IPS DF 6.9 (cell line): ENCODE results near the gene SPC24.
"Not testable (repeated sequence)": the region's sequence is repeated elsewhere in the genome, so short reads cannot be mapped to it uniquely, and the experiment has no call there.

Experiments used
- DNase-seq: peaks from one replicate; pipeline ENCODE4 v3.0.0-alpha.2; 2013; ENCODE audit warnings: low read depth, low spot score
- H3K27ac ChIP-seq: one replicate; pipeline ENCODE4 v1.5.1; 2013; ENCODE audit warnings: low read length, control low read depth
- H3K27me3 ChIP-seq: 2 replicates; pipeline ENCODE4 v1.6.1; 2013; ENCODE audit warnings: mild to moderate bottlenecking, low read length; ENCODE audit not compliant: control insufficient read depth, insufficient read depth
- H3K36me3 ChIP-seq: 2 replicates; pipeline ENCODE4 v1.6.1; 2013; ENCODE audit warnings: low read length; ENCODE audit not compliant: control insufficient read depth, insufficient read depth
- H3K4me1 ChIP-seq: 2 replicates; pipeline ENCODE4 v1.6.1; 2013; ENCODE audit warnings: low read length; ENCODE audit not compliant: control insufficient read depth, insufficient read depth
- H3K4me3 ChIP-seq: 2 replicates; pipeline ENCODE4 v1.5.1; 2013; ENCODE audit warnings: mild to moderate bottlenecking, low read length
- H3K9me3 ChIP-seq: 2 replicates; pipeline ENCODE4 v1.6.1; 2013; ENCODE audit warnings: low read length, inconsistent platforms; ENCODE audit not compliant: control insufficient read depth, insufficient read depth
- WGBS: extraction: QIAGEN DNeasy Blood & Tissue Kit; methylation state at CpG from one replicate; pipeline ENCODE4 v1.1.7; 2013; ENCODE audit warnings: mixed read lengths, missing lambda C conversion rate; ENCODE audit not compliant: insufficient read length, insufficient coverage; 5-methylcytosine and 5-hydroxymethylcytosine counted together

The SPC24 gene

GRCh38 chr19:11164879-11165406, 9.4 kb upstream of the SPC24 start:
- Histone ChIP-seq H3K9me3 (no peaks in the 10 kb centered on the region), H3K4me3 (no peak overlapping the region), H3K4me1 (no peaks in the 10 kb centered on the region), H3K27ac (no peak overlapping the region), H3K36me3 (peaks cover 3% of the 10 kb centered on the region), H3K27me3 (no peaks in the 10 kb centered on the region)
- WGBS: no CpG with 5 or more reads among the region's 17 CpGs
- no peak for DNase-seq

GRCh38 chr19:11164296-11164695, 8.7 kb upstream of the SPC24 start:
- H3K9me3 ChIP-seq: no peaks in the 10 kb centered on the region
- no peak for DNase-seq
- H3K36me3 ChIP-seq: no peaks in the 10 kb centered on the region
- H3K4me1 ChIP-seq: no peaks in the 10 kb centered on the region
- no peak overlapping the region for H3K27ac ChIP-seq
- H3K27me3 ChIP-seq: no peaks in the 10 kb centered on the region
- H3K4me3 ChIP-seq: no peak overlapping the region
- no CpG with 5 or more reads among the region's 11 CpGs for WGBS

- no CpG with 5 or more reads among the region's 2 CpGs for WGBS
- not testable (repeated sequence) for DNase-seq, H3K4me1 ChIP-seq, H3K9me3 ChIP-seq, H3K4me3 ChIP-seq, H3K27me3 ChIP-seq, H3K36me3 ChIP-seq, H3K27ac ChIP-seq
Observed at GRCh38 chr19:11160440-11160768, 4.8 kb upstream of the SPC24 start.

GRCh38 chr19:11159598-11160439, 4.2 kb upstream of the SPC24 start:
- H3K36me3 ChIP-seq: no peaks in the 10 kb centered on the region
- H3K9me3 ChIP-seq: no peaks in the 10 kb centered on the region
- no peak for DNase-seq
- H3K27ac ChIP-seq: no peak overlapping the region
- no peak overlapping the region for H3K4me3 ChIP-seq
- WGBS: no CpG with 5 or more reads among the region's 16 CpGs
- no peaks in the 10 kb centered on the region for H3K4me1 ChIP-seq
- no peaks in the 10 kb centered on the region for H3K27me3 ChIP-seq

GRCh38 chr19:11154683-11155047, 917 bp downstream of the SPC24 start:
- no CpG with 5 or more reads among the region's 6 CpGs for WGBS
- no peak for DNase-seq
- H3K4me3 ChIP-seq: no peak overlapping the region
- H3K27me3 ChIP-seq: no peaks in the 10 kb centered on the region
- no peak overlapping the region for H3K27ac ChIP-seq
- H3K36me3 ChIP-seq: no peaks in the 10 kb centered on the region
- no peaks in the 10 kb centered on the region for H3K9me3 ChIP-seq
- no peaks in the 10 kb centered on the region for H3K4me1 ChIP-seq

- no peaks in the 10 kb centered on the region for H3K27me3 ChIP-seq
- no peak overlapping the region for H3K27ac ChIP-seq
- H3K36me3 ChIP-seq: peaks cover 10% of the 10 kb centered on the region
- DNase-seq: no peak
- H3K4me3 ChIP-seq: no peak overlapping the region
- H3K4me1 ChIP-seq: no peaks in the 10 kb centered on the region
- WGBS: no CpG with 5 or more reads among the region's 11 CpGs
- H3K9me3 ChIP-seq: no peaks in the 10 kb centered on the region
Observed at GRCh38 chr19:11152318-11153062, 3.1 kb downstream of the SPC24 start.

GRCh38 chr19:11151181-11151580, 4.4 kb downstream of the SPC24 start:
- no peak for DNase-seq
- WGBS: no CpG with 5 or more reads among the region's 7 CpGs
- no peak overlapping the region for H3K27ac ChIP-seq
- H3K9me3 ChIP-seq: no peaks in the 10 kb centered on the region
- H3K4me1 ChIP-seq: no peaks in the 10 kb centered on the region
- no peak overlapping the region for H3K4me3 ChIP-seq
- no peaks in the 10 kb centered on the region for H3K27me3 ChIP-seq
- peaks cover 10% of the 10 kb centered on the region for H3K36me3 ChIP-seq

- no peak for DNase-seq
- no peaks in the 10 kb centered on the region for H3K27me3 ChIP-seq
- no peaks in the 10 kb centered on the region for H3K9me3 ChIP-seq
- no peak overlapping the region for H3K4me3 ChIP-seq
- peaks cover 17% of the 10 kb centered on the region for H3K36me3 ChIP-seq
- WGBS: no CpG with 5 or more reads among the region's 14 CpGs
- H3K27ac ChIP-seq: no peak overlapping the region
- H3K4me1 ChIP-seq: peaks cover 1% of the 10 kb centered on the region; the same call in 1 of the 2 replicates
Observed at GRCh38 chr19:11148001-11148400, 7.6 kb downstream of the SPC24 start.

GRCh38 chr19:11145536-11145924, 10.1 kb downstream of the SPC24 start:
- H3K36me3 ChIP-seq: peaks cover 17% of the 10 kb centered on the region

GRCh38 chr19:11142528-11143171, 12.9 kb downstream of the SPC24 start:
- no peak for DNase-seq
- Histone ChIP-seq H3K9me3 (no peaks in the 10 kb centered on the region), H3K27ac (no peak overlapping the region)

More at GRCh38 chr19:11145536-11145924, 10.1 kb downstream of the SPC24 start:
- no peak for DNase-seq
- Histone ChIP-seq H3K9me3 (no peaks in the 10 kb centered on the region), H3K4me1 (peaks cover 8% of the 10 kb centered on the region; the same call in 1 of the 2 replicates), H3K27ac (no peak overlapping the region), H3K27me3 (no peaks in the 10 kb centered on the region), H3K4me3 (no peak overlapping the region)
- no CpG with 5 or more reads among the region's 3 CpGs for WGBS

More at GRCh38 chr19:11142528-11143171, 12.9 kb downstream of the SPC24 start:
- Histone ChIP-seq H3K4me3 (no peak overlapping the region), H3K36me3 (peaks cover 9% of the 10 kb centered on the region), H3K4me1 (peaks cover 10% of the 10 kb centered on the region; the same call in 1 of the 2 replicates), H3K27me3 (no peaks in the 10 kb centered on the region)
- no CpG with 5 or more reads among the region's 22 CpGs for WGBS
